NT2/D1 (cell line): ENCODE data around the gene TTC23.

Experiments
- DNase-seq: peaks from one replicate; pipeline ENCODE4 v3.0.0-alpha.2; 2011; ENCODE audit warnings: low read depth, low spot score
- H3K27me3 ChIP-seq: 2 replicates; pipeline ENCODE4 v1.6.0; 2011; ENCODE audit warnings: mild to moderate bottlenecking; ENCODE audit not compliant: insufficient read length, insufficient read depth
- H3K36me3 ChIP-seq: 2 replicates; pipeline ENCODE4 v1.6.1; 2011; ENCODE audit warnings: mild to moderate bottlenecking, low read length, mixed read lengths; ENCODE audit not compliant: insufficient read depth, insufficient read length
- H3K4me1 ChIP-seq: 2 replicates; pipeline ENCODE4 v1.5.1; 2011; ENCODE audit not compliant: insufficient read depth, insufficient read length
- H3K4me3 ChIP-seq: 2 replicates; pipeline ENCODE4 v1.5.1; 2011; ENCODE audit warnings: low read depth; ENCODE audit not compliant: insufficient read length
- H3K9ac ChIP-seq: 2 replicates; pipeline ENCODE4 v1.6.0; 2011; ENCODE audit warnings: low read depth; ENCODE audit not compliant: insufficient read length
- H3K9me3 ChIP-seq: 2 replicates; pipeline ENCODE4 v1.5.1; 2011; ENCODE audit warnings: mild to moderate bottlenecking, low read length; ENCODE audit not compliant: insufficient read depth
- SUZ12 ChIP-seq: IDR thresholded peaks from 2 replicates; pipeline ENCODE4 v1.6.1; 2011; ENCODE audit not compliant: insufficient read length, insufficient read depth; ENCODE audit errors: extremely low read depth
- YY1 ChIP-seq: IDR thresholded peaks from 2 replicates; pipeline ENCODE4 v1.6.1; 2011; ENCODE audit not compliant: insufficient read length, insufficient read depth
- ZNF274 ChIP-seq: IDR thresholded peaks from 2 replicates; pipeline ENCODE4 v1.6.1; 2011; ENCODE audit warnings: mild to moderate bottlenecking, low read depth, low read length

The TTC23 gene

DNA sequence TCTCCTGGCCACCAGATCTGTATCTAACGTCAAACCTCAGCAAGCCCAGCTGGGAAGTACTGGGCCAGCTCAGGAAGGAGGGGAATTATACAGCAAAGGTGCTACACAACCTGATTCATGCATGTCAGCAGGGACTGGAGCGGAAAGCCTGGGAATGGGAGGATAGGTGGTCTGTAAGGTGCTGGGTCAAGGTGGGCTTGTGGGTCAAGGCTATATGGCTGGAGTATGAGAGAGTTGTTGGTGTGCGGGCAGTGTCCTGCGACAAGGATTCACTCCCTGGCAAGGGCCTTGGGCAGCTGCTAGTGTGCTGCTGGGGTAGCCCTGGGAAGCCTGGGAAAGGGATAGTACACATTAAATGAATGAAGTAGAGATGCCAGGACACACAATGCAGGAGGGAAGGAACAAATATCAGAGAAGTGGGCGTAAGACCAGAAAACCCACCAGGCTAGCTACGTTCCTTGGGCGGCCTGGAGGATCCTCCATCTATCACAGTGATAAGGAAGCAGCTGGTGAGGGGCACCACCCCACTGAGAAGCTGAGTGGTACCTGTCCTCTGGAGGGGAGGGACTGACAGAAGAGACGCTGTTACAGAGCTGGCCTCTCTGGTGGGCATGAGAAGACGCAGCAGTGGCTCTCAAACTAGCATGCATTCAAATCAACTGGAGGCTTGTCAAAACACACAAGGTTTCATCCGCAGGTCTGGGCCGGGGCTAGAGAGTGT is 153.0 kb downstream of the TTC23 start:
- Histone ChIP-seq H3K4me1 (peaks cover 10% of the 10 kb centered on the region), H3K4me3 (no peak overlapping the region), H3K9ac (no peak overlapping the region), H3K9me3 (no peaks in the 10 kb centered on the region), H3K27me3 (peaks cover 25% of the 10 kb centered on the region), H3K36me3 (no peaks in the 10 kb centered on the region)
- TF ChIP-seq SUZ12: no peak
- TF ChIP-seq ZNF274: no peak
- TF ChIP-seq YY1: no peak
- no peak for DNase-seq

DNA sequence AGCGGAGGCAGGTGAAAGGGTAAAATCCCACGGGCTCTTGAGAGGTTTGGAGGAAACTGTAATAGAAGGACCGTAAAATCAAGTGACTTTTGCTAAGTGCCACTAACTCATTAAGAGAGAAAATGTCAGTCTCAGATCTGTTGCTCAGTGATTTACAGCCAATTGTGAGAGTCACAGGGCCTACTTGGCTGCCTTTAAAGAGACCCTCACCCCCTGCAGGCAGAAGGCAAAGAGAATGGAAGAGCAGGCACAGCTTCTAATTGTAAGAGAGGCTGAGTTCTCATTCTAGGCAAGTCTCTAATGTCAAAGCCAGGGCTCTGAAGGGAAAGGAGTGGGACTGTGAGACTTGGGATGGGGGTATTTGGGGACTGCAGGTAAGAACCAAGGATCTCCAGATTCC is 153.8 kb downstream of the TTC23 start:
- DNase-seq: peak; percentile 28
- Histone ChIP-seq H3K9me3 (no peaks in the 10 kb centered on the region), H3K36me3 (no peaks in the 10 kb centered on the region), H3K9ac (no peak overlapping the region), H3K4me3 (no peak overlapping the region), H3K4me1 (peaks cover 10% of the 10 kb centered on the region), H3K27me3 (peaks cover 25% of the 10 kb centered on the region)
- TF ChIP-seq SUZ12 (no peak), ZNF274 (no peak), YY1 (no peak)

DNA sequence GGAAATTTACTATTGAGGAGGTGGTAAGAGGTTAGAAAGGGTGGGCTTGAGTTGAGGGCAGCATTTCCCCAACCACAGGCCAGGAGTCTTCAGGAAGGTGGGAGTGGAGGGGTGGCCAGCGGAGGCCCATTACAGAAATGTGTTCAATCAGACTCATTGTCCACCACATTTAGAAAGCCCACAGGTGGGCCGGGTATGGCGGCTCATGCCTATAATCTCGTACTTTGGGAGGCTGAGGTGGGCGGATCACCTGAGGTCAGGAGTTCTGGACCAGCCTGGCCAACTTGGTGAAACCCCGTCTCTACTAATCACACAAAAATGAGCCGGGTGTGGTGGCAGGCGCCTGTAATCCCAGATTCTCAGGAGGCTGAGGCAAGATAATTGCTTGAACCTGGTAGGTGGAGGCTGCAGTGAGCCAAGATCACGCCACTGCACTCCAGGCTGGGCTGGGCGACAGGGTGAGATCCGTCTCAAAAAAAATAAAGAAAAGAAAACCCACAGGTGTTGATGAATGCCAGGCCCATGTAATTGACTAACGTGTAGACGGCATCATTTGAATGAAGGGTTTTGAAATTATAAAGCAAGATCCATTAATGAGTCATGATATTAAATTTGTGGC is 156.7 kb downstream of the TTC23 start:
- no peaks in the 10 kb centered on the region for H3K9me3 ChIP-seq
- TF ChIP-seq SUZ12 (no peak), YY1 (no peak), ZNF274 (no peak)
- H3K9ac ChIP-seq: no peak overlapping the region
- no peaks in the 10 kb centered on the region for H3K36me3 ChIP-seq
- no peak for DNase-seq
- no peak overlapping the region for H3K4me3 ChIP-seq
- no peaks in the 10 kb centered on the region for H3K27me3 ChIP-seq
- H3K4me1 ChIP-seq: peaks cover 8% of the 10 kb centered on the region

DNA sequence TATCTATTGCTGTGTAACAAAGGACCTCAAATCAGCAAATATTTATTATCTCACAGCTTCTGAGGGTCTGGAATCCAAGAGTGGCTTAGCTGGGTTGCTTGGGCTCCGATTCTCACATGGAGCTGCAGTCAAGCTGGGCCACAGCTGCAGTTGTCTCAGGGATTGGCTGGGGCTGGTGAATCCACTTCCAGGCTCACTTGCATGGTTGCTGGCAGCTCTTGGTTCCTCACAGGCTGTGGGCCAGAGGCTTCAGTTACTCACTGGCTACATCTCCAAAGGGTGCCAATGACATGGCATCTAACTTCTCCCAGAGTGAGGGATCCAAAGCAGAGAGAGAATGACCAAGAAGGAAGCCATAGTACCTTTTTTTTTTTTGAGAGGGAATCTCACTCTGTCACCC is 158.4 kb downstream of the TTC23 start:
- H3K9me3 ChIP-seq: no peaks in the 10 kb centered on the region
- no peak overlapping the region for H3K4me3 ChIP-seq
- TF ChIP-seq SUZ12 (no peak), YY1 (no peak), ZNF274 (no peak)
- H3K27me3 ChIP-seq: no peaks in the 10 kb centered on the region
- H3K36me3 ChIP-seq: no peaks in the 10 kb centered on the region
- no peak for DNase-seq
- peaks cover under 1% of the 10 kb centered on the region for H3K4me1 ChIP-seq
- H3K9ac ChIP-seq: no peak overlapping the region

DNA sequence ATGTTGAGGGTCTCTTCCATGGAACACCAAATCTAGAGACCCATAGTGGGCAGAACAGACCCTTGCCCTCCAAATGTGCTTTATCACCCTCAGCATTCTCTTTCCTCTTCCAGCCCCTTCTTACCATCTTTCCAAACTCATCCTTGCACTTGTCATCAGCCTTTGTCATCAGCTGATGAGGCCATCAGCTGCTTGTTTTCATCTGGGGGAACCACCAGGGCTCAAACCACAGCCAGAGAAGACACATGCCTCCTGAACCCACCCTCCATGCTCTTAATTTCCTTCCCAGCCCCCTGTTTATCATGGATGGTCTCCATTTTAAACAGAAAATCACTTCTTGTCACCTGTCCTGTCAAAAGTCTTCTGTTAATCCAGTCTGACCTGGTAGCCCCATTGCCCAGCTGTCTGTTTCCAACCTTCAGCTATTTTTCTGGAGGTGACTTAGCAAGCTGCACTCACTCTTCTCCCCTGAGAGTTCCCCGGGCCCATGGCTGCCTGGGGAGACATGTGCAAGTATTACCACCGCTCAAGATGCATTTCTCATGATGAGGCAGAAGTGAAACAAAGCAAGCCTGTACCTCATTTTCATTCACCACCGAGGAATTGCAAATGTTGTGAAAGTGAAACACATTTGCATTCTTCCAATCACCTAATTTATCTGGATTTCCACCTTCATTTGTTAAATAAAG is 159.2 kb downstream of the TTC23 start:
- TF ChIP-seq ZNF274 (no peak), SUZ12 (no peak), YY1 (no peak)
- H3K9ac ChIP-seq: no peak overlapping the region
- H3K9me3 ChIP-seq: no peaks in the 10 kb centered on the region
- no peaks in the 10 kb centered on the region for H3K27me3 ChIP-seq
- no peak for DNase-seq
- no peak overlapping the region for H3K4me3 ChIP-seq
- no peaks in the 10 kb centered on the region for H3K36me3 ChIP-seq
- no peaks in the 10 kb centered on the region for H3K4me1 ChIP-seq

DNA sequence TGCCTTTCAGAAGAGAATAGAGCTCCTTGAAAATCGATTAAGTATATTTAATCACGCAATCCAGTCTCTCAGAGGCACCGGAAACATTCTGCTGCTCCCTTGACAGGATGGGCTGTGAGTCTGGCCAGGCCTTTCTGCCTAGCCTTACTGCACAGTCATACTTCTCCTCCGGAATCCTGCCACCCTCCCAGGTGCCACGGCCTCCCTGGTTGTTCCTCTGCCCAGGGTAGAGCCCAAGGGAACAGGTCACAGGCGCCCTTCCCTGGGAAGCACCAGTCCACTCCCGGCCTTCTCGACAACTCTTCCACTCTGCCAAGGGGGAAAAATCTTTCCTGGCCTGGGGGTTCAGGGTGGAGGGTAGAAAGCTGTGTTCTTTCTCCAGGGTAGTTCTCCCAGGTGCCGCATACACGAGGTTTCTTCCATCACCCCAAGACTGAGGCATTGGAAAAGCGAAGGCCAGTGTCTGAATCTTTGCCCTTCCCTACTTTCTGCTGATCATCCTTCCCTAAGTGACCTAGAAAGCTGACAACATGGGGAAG is 161.9 kb downstream of the TTC23 start:
- no peak overlapping the region for H3K9ac ChIP-seq
- H3K27me3 ChIP-seq: no peaks in the 10 kb centered on the region
- H3K9me3 ChIP-seq: peaks cover 12% of the 10 kb centered on the region
- TF ChIP-seq ZNF274 (no peak), YY1 (no peak), SUZ12 (no peak)
- H3K36me3 ChIP-seq: no peaks in the 10 kb centered on the region
- H3K4me3 ChIP-seq: no peak overlapping the region
- H3K4me1 ChIP-seq: no peaks in the 10 kb centered on the region
- DNase-seq: no peak

DNA sequence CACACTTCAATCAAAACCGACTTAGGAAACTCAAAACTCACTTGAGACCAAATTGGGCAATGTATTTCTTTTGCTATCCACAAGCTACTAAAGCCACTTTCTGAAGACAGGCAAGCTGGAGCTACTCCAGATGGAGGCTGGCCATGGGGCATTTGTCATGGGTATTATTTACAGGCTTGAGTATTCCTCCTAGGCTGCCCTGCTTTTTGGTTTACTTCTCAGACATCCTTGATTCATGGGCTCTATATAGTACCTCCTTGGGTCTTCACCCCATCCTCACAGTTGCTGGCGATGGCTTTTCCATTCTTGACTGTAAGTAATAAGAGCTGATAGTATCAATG is 163.1 kb downstream of the TTC23 start:
- Histone ChIP-seq H3K36me3 (no peaks in the 10 kb centered on the region), H3K27me3 (no peaks in the 10 kb centered on the region), H3K4me1 (no peaks in the 10 kb centered on the region), H3K9me3 (peaks cover 16% of the 10 kb centered on the region), H3K9ac (no peak overlapping the region), H3K4me3 (no peak overlapping the region)
- DNase-seq: no peak
- TF ChIP-seq ZNF274 (no peak), SUZ12 (no peak), YY1 (no peak)
